ENCODE measurements around the gene THUMPD3.

Gene THUMPD3

GRCh38 chr3:9403463-9403862, 40.6 kb downstream of the THUMPD3 start:
- Histone ChIP-seq H3K4me3 (ENCODE audit: low read length) (peak overlapping the region; percentile 5; the same call in 1 of the 2 replicates), H3F3A (ENCODE audit: control insufficient read depth, insufficient read depth) (no peaks in the 10 kb centered on the region), H3K27me3 (ENCODE audit: control insufficient read depth, low read length) (no peaks in the 10 kb centered on the region), H3K9me2 (replicated peaks; ENCODE audit: control insufficient read depth, low read length) (no peaks in the 10 kb centered on the region), H3K79me2 (ENCODE audit: control insufficient read depth, low read length) (peaks cover 100% of the 10 kb centered on the region), H3K4me2 (ENCODE audit: low read length) (peak overlapping the region; percentile 87), H3K9me3 (ENCODE audit: control insufficient read depth, insufficient read depth, low read length) (no peaks in the 10 kb centered on the region), H3K36me3 (ENCODE audit: control insufficient read depth, low read length) (peaks cover 32% of the 10 kb centered on the region), H3K4me1 (ENCODE audit: control insufficient read depth, low read length) (peaks cover 89% of the 10 kb centered on the region), H4K20me1 (ENCODE audit: control insufficient read depth, insufficient read depth, low read depth, low read length) (peaks cover 61% of the 10 kb centered on the region), H3K27ac (ENCODE audit: low read depth, low read length) (no peak overlapping the region)
- TF ChIP-seq CTCF (IDR thresholded peaks at IDR 0.05; ENCODE audit: low read depth, low read length, poor library complexity, severe bottlenecking): no peak
- no peak for TF ChIP-seq EZH2phosphoT487 (IDR thresholded peaks at IDR 0.05; ENCODE audit: borderline replicate concordance, low read length)

- H3K4me2 ChIP-seq (ENCODE audit: low read length): peak overlapping the region; percentile 48
- H3K36me3 ChIP-seq (ENCODE audit: control insufficient read depth, low read length): peaks cover 22% of the 10 kb centered on the region
- H3K4me1 ChIP-seq (ENCODE audit: control insufficient read depth, low read length): peaks cover 95% of the 10 kb centered on the region
- peak overlapping the region; percentile 22 for H3K4me3 ChIP-seq (ENCODE audit: low read length)
- H3K9me3 ChIP-seq (ENCODE audit: control insufficient read depth, insufficient read depth, low read length): no peaks in the 10 kb centered on the region
- no peaks in the 10 kb centered on the region for H3F3A ChIP-seq (ENCODE audit: control insufficient read depth, insufficient read depth)
- no peaks in the 10 kb centered on the region for H3K27me3 ChIP-seq (ENCODE audit: control insufficient read depth, low read length)
- TF ChIP-seq CTCF (IDR thresholded peaks at IDR 0.05; ENCODE audit: low read depth, low read length, poor library complexity, severe bottlenecking): no peak
- TF ChIP-seq EZH2phosphoT487 (IDR thresholded peaks at IDR 0.05; ENCODE audit: borderline replicate concordance, low read length): no peak
- H4K20me1 ChIP-seq (ENCODE audit: control insufficient read depth, insufficient read depth, low read depth, low read length): peaks cover 67% of the 10 kb centered on the region
- no peaks in the 10 kb centered on the region for H3K9me2 ChIP-seq (replicated peaks; ENCODE audit: control insufficient read depth, low read length)
- H3K27ac ChIP-seq (ENCODE audit: low read depth, low read length): no peak overlapping the region
- H3K79me2 ChIP-seq (ENCODE audit: control insufficient read depth, low read length): peaks cover 100% of the 10 kb centered on the region
These were observed 41.8 kb downstream of the THUMPD3 start for GRCh38 chr3:9404680-9405079.

- Histone ChIP-seq H3K27me3 (ENCODE audit: control insufficient read depth, low read length) (no peaks in the 10 kb centered on the region), H4K20me1 (ENCODE audit: control insufficient read depth, insufficient read depth, low read depth, low read length) (peaks cover 66% of the 10 kb centered on the region), H3K4me3 (ENCODE audit: low read length) (peak overlapping the region; percentile 16), H3K4me1 (ENCODE audit: control insufficient read depth, low read length) (peaks cover 94% of the 10 kb centered on the region), H3K79me2 (ENCODE audit: control insufficient read depth, low read length) (peaks cover 100% of the 10 kb centered on the region), H3F3A (ENCODE audit: control insufficient read depth, insufficient read depth) (no peaks in the 10 kb centered on the region), H3K4me2 (ENCODE audit: low read length) (peak overlapping the region; percentile 48), H3K9me2 (replicated peaks; ENCODE audit: control insufficient read depth, low read length) (no peaks in the 10 kb centered on the region), H3K27ac (ENCODE audit: low read depth, low read length) (no peak overlapping the region), H3K9me3 (ENCODE audit: control insufficient read depth, insufficient read depth, low read length) (no peaks in the 10 kb centered on the region), H3K36me3 (ENCODE audit: control insufficient read depth, low read length) (peaks cover 15% of the 10 kb centered on the region)
- TF ChIP-seq EZH2phosphoT487 (IDR thresholded peaks at IDR 0.05; ENCODE audit: borderline replicate concordance, low read length) (no peak), CTCF (IDR thresholded peaks at IDR 0.05; ENCODE audit: low read depth, low read length, poor library complexity, severe bottlenecking) (no peak)
These were observed 42.9 kb downstream of the THUMPD3 start for GRCh38 chr3:9405756-9406155.

Data from DOHH2 (cell line).